GM12891 (cell line): ENCODE measurements around the gene CREB3L1.

Experiments
- DNase-seq: peaks from one replicate; pipeline ENCODE4 v3.0.0; 2011; ENCODE audit warnings: low spot score; ENCODE audit not compliant: insufficient read length
- FAIRE-seq: peaks from 2 replicates; lab custom pipeline; 2011; peaks lifted over from hg19 to GRCh38; lab: Jason Lieb, UNC
- PAX5 ChIP-seq: IDR thresholded peaks from 2 replicates; pipeline ENCODE4 v1.6.1; 2011; ENCODE audit warnings: low read length, moderate library complexity, mild to moderate bottlenecking; ENCODE audit not compliant: insufficient read depth, severe bottlenecking
- POLR2A ChIP-seq: IDR thresholded peaks from 2 replicates; pipeline ENCODE4 v1.6.1; 2011; ENCODE audit warnings: low read depth, low read length, control low read depth
- POLR2AphosphoS5 ChIP-seq: IDR thresholded peaks from 2 replicates; pipeline ENCODE4 v1.6.1; 2011; ENCODE audit warnings: low read depth, low read length, control low read depth
- POU2F2 ChIP-seq: IDR thresholded peaks from 2 replicates; pipeline ENCODE4 v1.6.1; 2011; ENCODE audit warnings: low read depth, mild to moderate bottlenecking, control low read depth, low read length, moderate library complexity
- SPI1 ChIP-seq: IDR thresholded peaks from 2 replicates; pipeline ENCODE4 v1.6.1; 2011; ENCODE audit warnings: low read depth, low read length, control low read depth
- TAF1 ChIP-seq: IDR thresholded peaks from 2 replicates; pipeline ENCODE4 v1.6.1; 2011; ENCODE audit warnings: low read depth, low read length, control low read depth

Gene CREB3L1

DNA sequence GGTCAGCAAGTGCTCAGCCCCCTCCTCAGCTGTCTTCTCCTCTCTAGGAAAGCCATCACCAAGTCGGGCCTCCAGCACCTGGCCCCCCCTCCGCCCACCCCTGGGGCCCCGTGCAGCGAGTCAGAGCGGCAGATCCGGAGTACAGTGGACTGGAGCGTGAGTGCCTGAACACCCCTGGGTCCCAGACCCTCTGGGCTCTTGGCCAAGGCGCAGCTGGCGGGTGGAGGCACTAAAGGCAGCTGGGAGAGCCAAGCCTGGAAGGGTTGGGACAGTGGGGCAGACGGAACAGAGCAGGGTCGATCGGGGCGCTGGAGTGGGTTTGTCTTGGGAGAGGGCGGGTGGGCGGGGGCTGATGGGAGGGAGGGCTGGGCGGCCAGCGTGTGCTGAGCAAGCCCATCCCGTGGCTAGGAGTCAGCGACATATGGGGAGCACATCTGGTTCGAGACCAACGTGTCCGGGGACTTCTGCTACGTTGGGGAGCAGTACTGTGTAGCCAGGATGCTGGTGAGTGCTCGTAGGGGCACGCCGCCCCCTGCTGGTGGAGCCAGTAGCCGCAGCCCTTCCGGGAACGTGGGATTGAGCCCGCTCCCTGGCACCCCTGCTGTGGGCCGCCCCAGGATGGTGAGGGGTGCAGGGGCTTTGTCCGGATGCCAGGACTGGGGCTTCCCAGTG lies 89.9 kb downstream of the CREB3L1 start:
- FAIRE-seq (peak; percentile 97), DNase-seq (no peak)
- TF ChIP-seq PAX5 (no peak), SPI1 (no peak), POLR2A (no peak), TAF1 (no peak), POU2F2 (no peak), POLR2AphosphoS5 (no peak)

DNA sequence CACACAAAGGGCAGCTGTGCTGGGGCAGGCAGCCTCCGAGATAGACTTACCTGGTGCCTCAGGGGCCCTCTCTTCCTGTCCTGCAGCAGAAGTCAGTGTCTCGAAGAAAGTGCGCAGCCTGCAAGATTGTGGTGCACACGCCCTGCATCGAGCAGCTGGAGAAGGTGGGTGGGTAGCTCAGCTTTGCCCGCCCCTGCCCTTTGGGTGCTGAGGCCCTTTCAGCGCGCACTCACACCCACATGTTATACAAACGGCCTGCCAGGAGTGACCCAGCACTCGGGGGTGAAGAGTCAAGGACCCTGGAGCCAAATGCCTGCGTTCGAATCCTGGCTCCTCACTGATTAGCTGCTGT lies 90.4 kb downstream of the CREB3L1 start:
- FAIRE-seq (no peak), DNase-seq (no peak)
- TF ChIP-seq TAF1 (no peak), PAX5 (no peak), POU2F2 (no peak), SPI1 (no peak), POLR2AphosphoS5 (no peak), POLR2A (no peak)

DNA sequence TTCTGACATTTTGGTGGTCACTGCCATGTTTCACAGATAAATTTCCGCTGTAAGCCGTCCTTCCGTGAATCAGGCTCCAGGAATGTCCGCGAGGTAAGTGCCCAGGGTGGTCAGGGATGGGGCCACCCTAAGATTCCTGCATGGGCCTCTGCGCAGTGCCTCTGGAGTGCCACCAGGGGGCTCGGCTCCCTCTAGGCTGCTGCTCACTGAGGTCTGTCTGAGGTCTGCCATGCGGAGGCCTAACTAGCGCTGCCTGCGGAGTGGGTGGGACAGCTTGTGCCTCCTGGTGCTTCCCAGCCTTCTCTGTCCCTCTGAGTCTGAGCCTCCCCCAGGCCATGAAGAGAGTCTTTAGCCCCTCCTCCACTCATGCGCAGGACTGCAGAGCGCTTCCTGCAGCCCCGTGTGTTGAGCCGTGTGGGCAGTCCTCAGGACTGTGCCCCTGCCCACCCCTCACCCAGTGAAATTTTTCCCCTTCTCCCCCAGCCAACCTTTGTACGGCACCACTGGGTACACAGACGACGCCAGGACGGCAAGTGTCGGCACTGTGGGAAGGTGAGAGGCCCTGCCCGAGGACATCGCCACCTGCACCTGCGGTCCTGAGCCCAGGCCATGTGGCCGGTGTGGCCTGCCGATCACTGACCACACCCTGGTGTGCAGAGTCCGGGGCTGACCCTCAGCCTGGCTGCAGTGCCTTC lies 92.1 kb downstream of the CREB3L1 start:
- FAIRE-seq = peak; percentile 83
- peak; percentile 82 for DNase-seq
- TF ChIP-seq PAX5 (no peak), POLR2AphosphoS5 (0 out of 2 replicates have a peak, but pooled peaks have one; percentile 15)

DNA sequence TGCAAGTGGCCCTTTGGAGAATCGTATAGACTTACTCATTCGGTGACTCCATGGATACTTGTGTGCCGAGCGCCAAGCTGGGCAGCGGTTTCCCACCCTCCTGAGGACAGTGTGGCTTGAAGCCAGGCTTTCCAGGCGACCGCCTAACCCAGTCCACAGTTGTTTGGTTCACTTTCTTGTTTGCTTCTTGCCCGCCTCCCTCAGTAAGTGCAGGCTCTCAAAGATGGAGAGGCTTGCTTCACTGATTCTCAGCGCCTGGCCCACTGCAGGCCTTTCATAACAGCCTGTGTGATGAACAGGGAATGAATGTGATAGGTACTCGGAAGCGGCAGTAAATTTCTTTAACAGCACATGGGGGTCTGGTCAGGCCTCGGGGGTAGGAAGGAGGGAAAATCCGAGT lies 92.8 kb downstream of the CREB3L1 start:
- TF ChIP-seq POU2F2 = no peak
- TF ChIP-seq SPI1 = no peak
- no peak for TF ChIP-seq POLR2A
- TF ChIP-seq TAF1 = no peak
- TF ChIP-seq PAX5 = no peak
- no peak for TF ChIP-seq POLR2AphosphoS5
- no peak for DNase-seq
- no peak for FAIRE-seq
